SK-N-SH treated with all-trans-retinoic acid at 6 μM for 48 hours (cell line): ENCODE results near the gene SRSF4.

ENCODE experiments used
- BACH2 ChIP-seq: fragments of 250-450 bp; sonication (Bioruptor Pico); IDR thresholded peaks from 2 replicates; pipeline ENCODE4 v1.9.0; 2021; ENCODE audit warnings: mild to moderate bottlenecking, borderline replicate concordance
- CSDC2 ChIP-seq: fragments of 250-450 bp; sonication (Bioruptor Pico); IDR thresholded peaks from 2 replicates; pipeline ENCODE4 v1.5.0; 2020; ENCODE audit warnings: mild to moderate bottlenecking, moderate library complexity
- ZC3H10 ChIP-seq: fragments of 250-450 bp; sonication (Bioruptor Pico); IDR thresholded peaks from 2 replicates; pipeline ENCODE4 v1.5.1; 2021; ENCODE audit warnings: mild to moderate bottlenecking, moderate library complexity
- TF ChIP-seq, protein P1 (sequence below): fragments of 250-450 bp; sonication (Bioruptor Pico); IDR thresholded peaks from 2 replicates; pipeline ENCODE4 v1.8.0; 2020; ENCODE audit warnings: mild to moderate bottlenecking, moderate library complexity, borderline replicate concordance

- TF ChIP-seq, protein P1, sequence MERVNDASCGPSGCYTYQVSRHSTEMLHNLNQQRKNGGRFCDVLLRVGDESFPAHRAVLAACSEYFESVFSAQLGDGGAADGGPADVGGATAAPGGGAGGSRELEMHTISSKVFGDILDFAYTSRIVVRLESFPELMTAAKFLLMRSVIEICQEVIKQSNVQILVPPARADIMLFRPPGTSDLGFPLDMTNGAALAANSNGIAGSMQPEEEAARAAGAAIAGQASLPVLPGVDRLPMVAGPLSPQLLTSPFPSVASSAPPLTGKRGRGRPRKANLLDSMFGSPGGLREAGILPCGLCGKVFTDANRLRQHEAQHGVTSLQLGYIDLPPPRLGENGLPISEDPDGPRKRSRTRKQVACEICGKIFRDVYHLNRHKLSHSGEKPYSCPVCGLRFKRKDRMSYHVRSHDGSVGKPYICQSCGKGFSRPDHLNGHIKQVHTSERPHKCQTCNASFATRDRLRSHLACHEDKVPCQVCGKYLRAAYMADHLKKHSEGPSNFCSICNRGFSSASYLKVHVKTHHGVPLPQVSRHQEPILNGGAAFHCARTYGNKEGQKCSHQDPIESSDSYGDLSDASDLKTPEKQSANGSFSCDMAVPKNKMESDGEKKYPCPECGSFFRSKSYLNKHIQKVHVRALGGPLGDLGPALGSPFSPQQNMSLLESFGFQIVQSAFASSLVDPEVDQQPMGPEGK (CRISPR knock-in tag): no peak
- TF ChIP-seq BACH2 (CRISPR knock-in tag) (no peak), CSDC2 (CRISPR knock-in tag) (no peak), ZC3H10 (CRISPR knock-in tag) (no peak)
These were observed 82.4 kb downstream of the SRSF4 start for GRCh38 chr1:29099286-29099685.
